SIG-M5 (cell line): ENCODE measurements around the gene SSBP1.
"Not testable (repeated sequence)": the region's sequence is repeated elsewhere in the genome, so short reads cannot be mapped to it uniquely, and the experiment has no call there.

Experiments used
- DNase-seq: peaks from one replicate; lab custom pipeline; 2025; lab: John Stamatoyannopoulos, UW

SSBP1 gene

GRCh38 chr7:141737836-141738591, at the start of gene SSBP1:
Gene SSBP1, plus strand, starts transcription at chr7:141738358. Its CDS starts 809 bp downstream, at chr7:141739167.
- peak; percentile 86 for DNase-seq

GRCh38 chr7:141689072-141689825, 48.9 kb upstream of the SSBP1 start:
- DNase-seq = not testable (repeated sequence)

GRCh38 chr7:141691540-141691939, 46.6 kb upstream of the SSBP1 start:
- DNase-seq = no peak

- no peak for DNase-seq
Measured at GRCh38 chr7:141691961-141692360, 46.2 kb upstream of the SSBP1 start.

- no peak for DNase-seq
Measured at GRCh38 chr7:141693082-141693481, 45.1 kb upstream of the SSBP1 start.

- DNase-seq = no peak
Measured at GRCh38 chr7:141695803-141696289, 42.3 kb upstream of the SSBP1 start.

GRCh38 chr7:141696348-141696747, 41.8 kb upstream of the SSBP1 start:
- DNase-seq = no peak

GRCh38 chr7:141697211-141697871, 40.8 kb upstream of the SSBP1 start:
- no peak for DNase-seq

GRCh38 chr7:141698247-141699015, 39.7 kb upstream of the SSBP1 start:
- peak; percentile 14 for DNase-seq

- no peak for DNase-seq
Measured at GRCh38 chr7:141699860-141700259, 38.3 kb upstream of the SSBP1 start.

GRCh38 chr7:141700296-141700847, 37.8 kb upstream of the SSBP1 start:
- no peak for DNase-seq

GRCh38 chr7:141700848-141701371, 37.2 kb upstream of the SSBP1 start:
- no peak for DNase-seq

- DNase-seq = no peak
Measured at GRCh38 chr7:141701489-141702046, 36.6 kb upstream of the SSBP1 start.

GRCh38 chr7:141702047-141702567, 36.1 kb upstream of the SSBP1 start, which contains the start of gene DENND11:
Gene DENND11, minus strand, starts transcription at chr7:141702166. Its CDS starts 13 bp downstream, at chr7:141702153.
- no peak for DNase-seq

- DNase-seq = no peak
Measured at GRCh38 chr7:141702892-141703291, 35.3 kb upstream of the SSBP1 start.

GRCh38 chr7:141704112-141704511, 34.0 kb upstream of the SSBP1 start:
- no peak for DNase-seq

- DNase-seq = no peak
Measured at GRCh38 chr7:141704741-141705140, 33.4 kb upstream of the SSBP1 start.

- no peak for DNase-seq
Measured at GRCh38 chr7:141706239-141707064, 31.7 kb upstream of the SSBP1 start.

- no peak for DNase-seq
Measured at GRCh38 chr7:141708351-141708750, 29.8 kb upstream of the SSBP1 start, which contains the start of gene WEE2. Gene WEE2, plus strand, starts transcription at chr7:141708353. Its CDS starts 406 bp downstream, at chr7:141708759.

GRCh38 chr7:141709318-141709717, 28.8 kb upstream of the SSBP1 start:
- no peak for DNase-seq
